ENCODE results near the gene GIMD1.
"Not testable (repeated sequence)": the region's sequence is repeated elsewhere in the genome, so short reads cannot be mapped to it uniquely, and the experiment has no call there.

GIMD1 gene

DNA sequence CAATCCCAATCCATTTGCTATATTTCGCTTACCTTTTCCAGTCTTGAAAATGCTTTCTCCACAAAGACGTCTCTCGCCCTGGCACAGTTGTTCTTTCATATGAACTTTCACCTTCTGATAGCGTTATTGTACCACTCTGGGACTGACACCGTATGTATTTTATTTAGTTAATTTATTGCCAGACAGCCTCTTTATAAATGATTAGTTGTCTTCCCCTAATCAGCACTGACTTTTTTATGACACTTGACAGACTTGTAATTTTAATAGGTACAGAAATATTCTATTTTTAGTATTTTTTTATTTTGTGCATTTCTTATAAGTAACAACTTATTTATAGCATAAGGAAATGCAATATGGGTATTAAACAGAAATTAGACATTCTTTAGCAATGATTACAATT lies at the start of gene GIMD1:
Gene GIMD1 (minus strand): TSS at position 101 of the 400 bp plus-strand sequence. CDS start 1,343 bp downstream, outside the sequence.
- no peak for DNase-seq

DNA sequence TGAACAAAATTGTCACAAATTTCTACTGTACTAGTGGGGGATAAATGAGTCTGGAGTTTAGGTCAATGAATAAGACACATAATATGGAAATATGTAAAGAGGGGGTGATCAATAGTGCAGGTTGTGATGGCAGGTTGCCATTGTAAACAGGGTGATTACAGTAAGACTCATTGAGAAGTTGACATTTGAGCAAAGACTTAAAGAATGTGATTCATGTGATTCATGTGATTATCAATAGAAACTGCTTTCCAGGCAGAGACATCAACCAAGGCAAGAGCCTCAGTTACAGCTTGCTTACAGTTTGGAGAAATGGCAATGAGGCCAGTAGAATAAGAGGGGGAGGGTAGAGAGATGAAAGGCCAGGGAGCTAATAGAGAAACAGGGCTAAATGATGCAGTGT lies 45.8 kb upstream of the GIMD1 start:
- no peak for DNase-seq

DNA sequence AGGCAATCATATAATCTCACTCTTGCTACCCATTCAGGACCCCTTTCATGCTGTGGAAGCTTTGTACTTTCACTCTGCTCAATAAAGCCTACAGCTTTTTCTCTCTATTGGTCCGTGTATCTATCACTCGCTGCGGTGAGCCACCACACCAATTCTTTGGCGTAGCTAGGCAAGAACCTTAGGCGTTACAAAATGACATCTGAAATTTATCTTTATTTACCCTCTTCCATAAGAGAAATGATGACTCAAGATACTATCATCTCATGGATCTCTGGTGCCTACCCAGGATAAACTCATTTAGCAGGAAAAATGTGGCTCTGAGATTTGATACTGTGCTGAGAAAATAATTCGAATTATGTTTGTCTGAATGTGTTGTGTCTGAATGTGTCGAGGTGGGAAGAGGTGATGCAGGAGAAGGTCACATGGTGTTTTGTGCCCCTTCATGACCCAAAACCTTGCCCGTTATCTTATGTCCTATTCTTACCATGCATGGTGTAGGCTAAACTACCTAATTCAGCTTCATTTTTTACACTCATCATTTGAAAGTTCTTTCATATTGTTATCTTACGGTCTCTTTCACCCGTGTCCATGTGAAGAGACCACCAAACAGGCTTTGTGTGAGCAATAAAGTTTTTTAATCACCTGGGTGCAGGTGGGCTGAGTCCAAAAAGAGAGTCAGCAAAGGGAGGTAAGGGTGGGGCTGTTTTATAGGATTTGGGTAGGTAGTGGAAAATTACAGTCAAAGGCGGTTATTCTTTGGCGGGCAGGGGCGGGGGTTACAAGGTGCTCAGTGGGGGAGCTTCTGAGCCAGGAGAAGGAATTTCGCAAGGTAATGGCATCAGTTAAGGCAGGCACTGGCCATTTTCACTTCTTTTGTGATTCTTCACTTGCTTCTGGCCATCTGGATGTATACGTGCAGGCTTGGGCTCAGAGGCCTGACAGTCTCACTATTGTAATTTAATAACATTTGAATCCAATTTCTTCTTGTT lies 41.6 kb upstream of the GIMD1 start:
- DNase-seq, result no peak

DNA sequence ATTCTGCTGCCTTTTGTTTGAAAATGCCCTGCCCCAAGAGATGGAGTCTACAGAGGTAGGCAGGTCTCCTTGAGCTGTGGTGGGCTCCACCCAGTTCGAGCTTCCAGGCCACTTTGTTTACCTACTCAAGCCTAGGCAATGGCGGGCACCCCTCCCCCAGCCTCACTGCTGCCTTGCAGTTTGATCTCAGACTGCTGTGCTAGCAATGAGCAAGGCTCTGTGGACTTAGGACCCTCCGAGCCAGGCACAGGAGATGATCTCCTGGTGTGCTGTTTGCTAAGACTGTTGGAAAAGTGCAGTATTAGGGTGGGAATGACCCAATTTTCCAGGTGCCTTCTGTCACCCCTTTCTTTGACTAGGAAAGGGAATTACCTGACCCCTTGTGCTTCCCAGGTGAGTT lies 39.4 kb upstream of the GIMD1 start:
- DNase-seq, result not testable (repeated sequence)

DNA sequence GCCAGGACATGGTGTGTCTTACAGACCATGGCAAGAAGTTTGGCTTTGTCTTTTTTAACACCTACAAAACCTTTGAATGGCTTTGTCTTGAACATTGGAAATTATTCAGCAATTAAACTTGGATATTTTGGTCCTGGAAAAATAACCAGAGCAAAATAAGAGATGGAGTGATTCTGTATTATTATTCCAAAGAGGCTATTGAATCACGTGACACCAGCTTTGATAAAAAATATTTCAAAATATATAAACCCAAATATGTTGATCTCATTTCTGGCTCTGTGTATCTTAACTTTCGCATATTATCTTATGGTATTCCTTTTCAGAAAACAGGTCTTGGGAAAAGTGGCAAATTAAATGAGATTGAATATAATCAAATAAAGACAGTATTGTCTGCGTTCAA lies 32.6 kb upstream of the GIMD1 start:
- DNase-seq, result no peak

DNA sequence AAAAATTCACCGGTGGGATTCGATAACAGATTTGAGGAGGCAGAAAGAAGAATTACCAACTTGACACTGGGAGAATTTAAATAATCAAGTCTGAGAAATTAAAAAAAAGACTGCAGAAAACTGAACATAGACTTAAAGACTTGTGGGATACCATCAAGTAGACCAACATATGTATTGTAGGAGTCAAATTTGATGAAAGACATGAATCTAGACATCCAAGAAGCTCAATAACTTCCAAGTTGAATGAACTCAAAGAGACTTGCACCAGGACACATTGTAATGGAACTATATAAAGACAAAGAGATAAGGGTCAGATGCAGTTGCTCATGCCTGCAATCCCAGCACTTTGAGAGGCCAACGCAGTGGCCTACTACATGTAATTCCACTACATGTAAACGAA lies 30.3 kb upstream of the GIMD1 start:
- not testable (repeated sequence) for DNase-seq

DNA sequence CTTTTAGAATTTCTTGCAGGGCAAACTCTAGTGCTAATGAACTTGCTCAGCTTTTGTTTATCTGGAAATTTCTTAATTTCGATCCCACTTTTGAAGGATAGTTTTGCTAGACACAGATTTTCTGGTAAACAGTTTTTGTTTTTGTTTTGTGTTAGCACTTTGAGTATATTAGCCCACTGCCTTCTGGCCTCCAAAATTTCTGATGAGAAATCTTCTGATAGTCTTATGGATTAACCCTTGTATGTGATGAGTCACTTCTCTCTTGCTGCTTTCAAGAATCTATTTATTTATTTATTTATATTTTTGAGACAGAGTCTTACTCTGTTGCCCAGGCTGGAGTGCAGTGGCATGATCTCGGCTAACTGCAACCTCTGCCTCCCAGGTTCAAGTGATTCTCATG lies 27.0 kb upstream of the GIMD1 start:
- DNase-seq, result no peak

DNA sequence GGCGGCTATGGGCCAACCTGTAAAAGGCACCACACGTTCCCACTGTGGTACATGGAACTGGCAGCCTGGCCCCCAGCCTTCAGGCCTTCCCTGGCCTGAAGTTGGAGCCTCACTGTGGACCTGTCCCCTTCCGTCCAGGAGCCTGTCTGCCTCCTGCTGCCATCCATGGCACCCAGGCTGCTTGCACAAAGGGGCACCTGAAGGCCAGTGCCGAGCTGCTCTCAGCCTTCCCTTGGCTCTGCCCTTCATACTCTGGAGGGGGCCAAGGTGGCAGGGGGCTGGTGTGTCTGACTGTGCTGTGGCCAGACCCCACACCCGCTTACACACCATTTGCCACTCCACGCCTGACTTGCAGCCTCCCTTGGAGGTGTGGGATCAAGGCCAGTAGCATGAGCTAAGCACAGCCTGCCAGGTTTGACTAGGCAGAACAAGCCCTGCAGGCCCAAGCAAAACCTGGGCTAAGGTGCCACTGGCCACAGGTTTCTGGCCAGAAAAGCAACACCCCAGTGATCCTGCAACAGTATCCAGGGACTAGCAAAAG lies 17.3 kb upstream of the GIMD1 start:
- DNase-seq, result no peak

DNA sequence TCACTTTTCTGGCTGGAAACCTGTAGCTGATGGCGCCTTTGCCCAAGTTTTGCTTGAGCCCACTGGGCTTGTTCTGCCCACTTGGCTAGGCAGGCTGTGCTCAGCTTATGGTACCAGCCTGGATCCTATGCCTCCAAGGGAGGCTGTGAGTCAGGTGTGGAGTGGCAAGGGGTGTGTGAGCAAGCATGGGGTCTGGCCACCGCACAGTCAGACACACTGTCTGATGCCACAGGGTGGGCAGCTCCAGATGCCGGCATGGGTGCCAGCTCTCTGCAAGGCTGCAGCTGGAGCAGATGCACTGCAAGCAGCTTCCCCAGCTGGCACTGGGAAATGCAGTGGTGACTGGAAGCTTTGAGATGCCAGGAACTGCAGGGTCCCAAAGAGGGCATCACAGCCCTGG lies 16.3 kb upstream of the GIMD1 start:
- DNase-seq, result no peak

DNA sequence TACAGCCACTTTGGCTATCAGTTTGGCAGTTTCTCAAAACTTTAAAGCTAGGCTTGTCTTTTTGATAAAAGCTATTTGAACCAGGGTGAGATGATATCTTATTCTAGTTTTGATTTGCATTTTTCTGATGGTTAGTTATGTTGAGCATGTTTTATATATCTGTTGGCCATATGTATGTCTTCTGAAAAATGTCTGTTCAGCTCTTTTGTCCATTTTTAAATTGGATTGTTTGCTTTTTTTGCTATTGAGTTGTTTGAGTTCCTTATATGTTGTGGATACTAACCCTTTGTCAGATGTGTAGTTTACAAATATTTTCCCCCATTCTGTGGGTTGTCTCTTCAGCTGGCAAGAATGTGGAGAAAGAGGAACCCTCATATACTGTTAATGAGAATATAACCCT lies 11.6 kb upstream of the GIMD1 start:
- DNase-seq, result no peak

DNA sequence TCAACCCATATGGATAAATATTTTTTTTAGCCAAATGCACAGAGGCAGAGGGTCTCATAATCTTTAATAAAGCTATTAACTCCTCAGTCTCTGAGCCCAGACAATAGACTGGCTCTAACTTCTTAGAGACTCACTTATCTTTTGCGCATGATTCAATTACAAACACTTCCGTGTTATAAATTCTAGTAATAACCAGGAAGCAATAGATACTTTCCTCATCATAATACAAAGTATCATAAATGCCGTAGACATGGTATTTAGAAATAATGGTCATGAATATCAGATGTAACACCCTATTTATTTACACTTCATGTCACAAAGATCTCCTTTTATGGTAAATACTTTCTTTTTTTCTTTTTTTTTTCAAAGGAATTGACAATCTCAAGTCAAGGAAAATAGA lies 4.4 kb upstream of the GIMD1 start:
- DNase-seq, result no peak

DNA sequence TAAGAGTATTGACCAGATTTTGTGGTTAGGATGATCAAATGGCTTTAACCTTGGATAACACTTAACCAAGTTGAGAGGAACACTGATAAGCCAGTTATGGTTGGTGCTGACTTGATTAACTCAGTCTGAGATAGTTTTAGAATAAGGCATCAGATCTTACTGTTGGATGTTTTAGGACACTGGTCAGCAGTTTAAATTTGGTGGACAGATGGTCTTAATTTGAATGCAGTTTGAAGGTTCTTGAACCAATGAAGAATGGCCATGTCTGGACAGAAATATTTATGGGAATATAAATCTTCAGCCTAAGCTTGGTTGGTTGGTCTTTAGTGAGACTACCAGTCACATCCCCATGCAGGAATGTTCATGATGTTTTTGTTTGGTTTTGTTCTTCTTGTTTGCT lies 2.6 kb upstream of the GIMD1 start:
- no peak for DNase-seq

DNA sequence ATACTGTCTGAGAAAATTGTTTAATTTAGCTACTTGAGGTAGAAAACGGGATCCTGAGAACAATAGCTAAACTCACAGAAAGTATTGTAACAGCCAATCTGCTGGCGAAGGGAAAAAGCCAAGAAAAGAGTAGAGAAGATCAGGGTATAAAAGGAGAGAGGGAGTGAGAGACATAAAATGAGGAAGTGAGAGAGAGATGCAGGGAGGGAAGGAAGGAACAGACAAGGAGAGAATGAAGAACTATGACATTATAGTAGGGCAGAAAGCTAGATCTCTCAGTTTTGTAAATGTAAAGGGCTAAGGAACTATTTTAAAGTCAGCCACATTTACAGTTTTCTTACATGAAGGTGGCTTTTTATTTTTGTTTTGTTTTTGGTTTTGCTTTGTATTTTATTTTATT lies 1.6 kb upstream of the GIMD1 start:
- no peak for DNase-seq

DNA sequence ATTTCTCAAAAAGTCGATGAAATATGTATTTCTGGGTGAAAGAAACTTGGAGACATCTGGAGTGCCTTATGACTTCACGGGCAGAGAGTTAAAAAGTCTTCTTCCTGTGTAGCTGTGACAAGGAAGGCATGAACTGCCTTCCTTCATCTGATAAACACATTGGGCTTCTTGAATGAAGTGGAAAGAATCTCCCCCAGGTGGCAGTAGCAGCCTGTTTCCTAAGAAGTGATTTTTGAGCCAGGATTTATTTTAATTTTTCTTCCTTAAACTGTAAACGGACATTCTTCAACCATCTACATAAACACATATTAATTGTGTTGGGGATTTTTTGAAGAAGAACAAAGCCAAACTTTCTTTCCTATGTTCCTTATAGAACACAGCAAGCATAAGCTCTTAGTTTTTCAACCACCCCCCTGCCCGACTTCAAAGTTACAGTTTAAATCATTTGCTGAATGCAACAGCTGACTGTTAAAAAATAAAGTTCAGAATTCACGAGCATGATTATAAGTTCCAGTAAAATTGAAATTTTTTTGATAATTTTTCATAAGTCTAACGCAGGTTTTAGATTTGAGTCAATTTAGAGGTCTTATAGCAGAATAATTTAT lies 980 bp upstream of the GIMD1 start:
- DNase-seq, result no peak

DNA sequence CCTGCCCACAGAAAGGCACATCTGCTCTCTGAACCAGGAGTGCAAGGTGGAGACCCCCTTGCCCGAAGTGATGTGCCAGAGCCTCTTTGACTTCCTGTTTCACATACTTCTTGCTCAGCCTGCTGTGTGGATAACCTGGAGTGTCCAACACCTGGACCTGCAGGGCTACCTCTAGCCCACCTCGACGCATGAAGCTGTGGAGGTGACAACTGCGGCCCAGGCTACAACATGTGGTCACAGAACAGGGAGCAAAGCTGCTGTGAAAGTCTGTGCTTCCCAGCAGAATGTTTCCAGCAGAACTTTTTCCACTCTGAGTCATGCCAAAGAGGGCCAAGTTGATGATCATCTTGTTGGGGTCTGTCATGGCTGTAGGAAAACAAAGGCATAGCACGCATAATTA lies 1.5 kb downstream of the GIMD1 start:
- no peak for DNase-seq

DNA sequence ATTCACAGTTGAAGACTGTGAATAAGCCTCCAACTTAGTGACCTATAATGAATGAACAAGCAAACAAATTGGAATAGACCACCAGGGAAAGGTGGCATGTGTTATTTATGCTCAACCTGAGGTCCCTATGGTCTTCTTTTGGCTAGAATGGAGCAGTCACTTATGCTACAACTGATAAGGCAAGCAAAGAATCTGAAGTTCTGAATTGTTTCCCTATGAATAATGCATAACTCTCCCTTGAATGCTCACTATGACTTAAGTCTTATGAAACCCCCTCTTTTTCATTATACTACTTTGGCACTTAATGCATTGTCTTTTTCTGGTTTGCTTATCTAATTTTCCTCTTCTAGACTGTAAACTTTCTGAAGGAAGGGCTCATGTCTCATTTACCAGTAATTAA lies 2.6 kb downstream of the GIMD1 start:
- no peak for DNase-seq

DNA sequence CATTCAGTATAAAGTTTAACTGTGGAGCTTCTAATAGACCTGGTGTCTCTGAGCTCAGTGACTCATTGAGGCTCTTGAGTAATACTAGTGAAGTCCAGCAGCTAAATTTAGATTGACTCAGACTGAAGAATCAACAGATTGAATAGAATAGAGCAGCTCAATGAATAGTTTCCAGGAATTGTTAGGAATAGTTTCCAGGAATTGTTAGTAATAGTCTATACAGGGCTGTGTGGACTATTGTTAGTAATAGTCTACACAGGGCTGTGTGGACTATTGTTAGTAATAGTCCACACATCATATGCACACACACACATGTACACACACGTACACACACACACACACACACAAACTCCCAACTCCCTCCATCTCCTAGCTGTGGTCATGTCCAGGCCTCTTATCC lies 3.0 kb downstream of the GIMD1 start:
- DNase-seq, result no peak

DNA sequence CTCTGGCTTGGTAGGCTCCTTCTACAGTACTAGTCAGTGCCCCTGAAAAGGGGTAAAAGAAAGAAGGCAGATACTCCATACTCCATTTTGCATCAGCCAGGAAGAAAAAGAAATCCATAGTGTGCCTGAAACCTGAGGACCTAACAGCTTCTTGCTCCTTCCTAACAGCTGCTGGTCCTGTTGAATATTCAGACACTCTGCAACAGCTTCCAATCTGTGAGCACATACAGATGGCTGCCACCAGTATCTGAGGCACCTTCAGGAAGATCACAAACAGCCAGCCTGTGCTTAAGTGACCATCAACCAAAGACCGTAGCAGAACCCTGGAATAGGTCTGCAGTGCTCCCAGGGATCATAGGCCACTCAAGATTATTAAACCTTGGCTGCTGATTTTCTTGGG lies 4.3 kb downstream of the GIMD1 start:
- no peak for DNase-seq

DNA sequence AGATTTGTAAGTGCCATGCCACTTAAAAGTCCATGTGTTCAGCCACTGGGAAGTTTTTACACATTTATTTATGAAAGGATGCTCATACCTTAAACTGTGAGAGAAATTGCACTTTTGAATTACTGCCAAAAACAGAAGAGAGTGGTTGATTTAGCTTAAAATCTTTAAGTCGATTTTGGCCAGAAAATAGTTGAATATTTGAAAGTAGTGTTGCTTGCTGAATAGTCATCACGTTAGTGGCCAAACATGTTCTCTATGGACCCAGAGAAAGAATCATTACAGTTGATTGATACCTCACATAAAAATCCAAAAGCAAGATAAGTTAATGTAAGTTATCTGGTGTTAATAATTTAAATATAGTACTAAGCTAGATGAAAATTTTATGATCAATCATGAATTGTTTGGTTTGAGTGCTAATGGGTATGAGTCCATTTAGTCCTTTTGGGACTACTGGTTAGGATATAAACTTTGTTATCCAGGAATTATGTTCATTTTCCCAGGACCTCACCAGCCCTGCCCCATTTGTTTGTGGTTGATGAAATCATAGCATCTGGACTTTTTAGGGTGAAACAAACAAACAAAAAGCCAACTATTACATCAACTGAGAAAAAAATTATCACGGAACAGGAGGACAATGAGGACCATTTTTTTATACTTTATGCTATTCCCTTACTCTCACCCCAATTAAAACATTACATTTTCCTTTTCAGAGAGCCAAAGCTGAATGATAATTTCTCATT lies 6.3 kb downstream of the GIMD1 start:
- no peak for DNase-seq

DNA sequence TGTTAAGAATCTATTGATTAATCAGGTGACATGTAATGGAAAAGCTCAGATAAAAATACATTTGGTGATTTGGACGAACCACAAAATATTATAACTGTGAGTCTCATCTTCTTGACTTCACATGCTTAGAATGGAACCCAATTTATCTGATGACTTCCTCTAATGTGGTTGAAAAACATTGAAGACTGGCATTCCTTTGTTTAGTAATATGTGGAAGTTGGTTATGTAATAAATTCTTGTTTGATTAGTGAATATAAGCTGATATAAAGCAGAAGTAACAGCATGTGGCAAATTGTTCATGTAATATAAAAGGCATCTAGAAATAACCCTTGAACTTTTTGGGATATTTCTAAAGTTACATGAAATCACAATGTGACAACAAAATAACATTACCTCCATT lies 9.7 kb downstream of the GIMD1 start:
- no peak for DNase-seq

DNA sequence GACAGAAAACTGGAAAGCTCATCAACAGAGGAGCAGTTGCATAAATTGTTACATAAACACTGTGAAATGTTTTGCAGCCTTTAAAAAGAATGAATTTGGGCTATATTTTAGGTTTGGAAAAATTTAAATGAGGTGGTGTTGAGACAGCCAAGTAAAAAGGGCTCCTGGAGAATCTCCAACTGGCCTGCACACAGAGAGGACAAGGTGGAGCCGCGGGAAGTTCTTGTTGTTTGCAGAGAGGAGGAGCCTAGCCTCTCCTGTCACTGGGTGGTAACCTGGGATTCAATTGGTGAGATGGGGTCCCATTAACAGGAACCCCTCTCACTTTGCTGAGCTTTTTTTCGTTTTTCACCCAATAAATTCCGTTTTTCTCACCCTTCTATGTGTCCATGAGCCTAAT lies 13.4 kb downstream of the GIMD1 start:
- no peak for DNase-seq

DNA sequence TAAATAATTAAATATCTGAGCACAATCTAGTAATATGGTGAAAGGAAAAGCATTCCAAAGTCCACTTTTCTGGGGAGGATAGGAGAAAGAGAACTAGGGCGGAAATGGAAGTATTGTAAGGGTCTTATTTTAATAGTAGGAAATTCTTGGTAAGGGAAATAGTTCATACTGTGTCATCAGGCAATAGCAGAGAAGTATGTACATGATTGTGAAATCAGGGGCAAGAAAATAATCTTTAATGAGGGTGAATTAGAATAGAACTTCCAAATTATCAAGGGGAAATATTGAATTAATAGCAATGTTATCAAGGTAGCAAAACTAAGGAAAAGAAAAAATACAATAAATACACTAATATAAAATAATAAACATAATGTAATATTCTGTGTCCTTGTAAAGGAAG lies 14.8 kb downstream of the GIMD1 start:
- DNase-seq, result no peak

DNA sequence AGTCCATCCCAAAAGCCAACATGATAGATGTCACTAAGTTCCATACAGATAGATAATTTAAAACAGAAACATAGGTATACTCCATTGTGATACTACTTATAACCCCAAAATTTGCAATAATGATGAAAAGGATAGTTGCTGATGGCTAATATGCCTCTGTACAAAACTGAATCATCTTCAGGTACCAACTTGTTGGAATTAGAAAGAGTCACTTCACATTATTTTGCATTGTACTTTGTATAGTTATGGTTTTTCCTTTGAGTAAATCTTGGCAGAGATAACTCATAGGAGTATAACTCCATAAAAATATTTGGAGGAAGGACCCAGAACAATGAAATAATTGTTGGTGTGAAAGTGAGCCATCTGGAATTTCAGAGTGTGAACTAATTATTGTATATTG lies 17.6 kb downstream of the GIMD1 start:
- DNase-seq, result no peak

DNA sequence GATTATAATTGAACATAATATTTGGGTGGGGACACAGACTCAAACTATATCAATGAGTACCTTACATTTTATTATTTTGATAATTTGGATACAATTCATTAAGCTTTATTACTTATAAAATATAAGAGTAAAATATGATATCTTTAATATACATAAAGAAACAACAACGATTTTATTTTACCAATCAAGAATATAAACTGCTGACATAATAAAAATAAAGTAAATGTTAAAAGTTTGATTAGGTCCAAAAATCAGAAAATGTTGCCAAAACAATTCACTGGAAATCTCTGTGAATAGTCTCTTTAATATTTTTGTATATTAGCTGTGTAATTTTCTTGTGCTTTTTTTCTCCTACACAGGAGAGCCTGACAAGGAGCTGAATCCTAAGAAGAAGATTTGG lies 21.4 kb downstream of the GIMD1 start:
- no peak for DNase-seq

Data from SHP77 (cell line).